Activated CD4-positive, alpha-beta T cell treated with anti-CD3 and anti-CD28 coated beads for 1 hour (primary cell): Measurements from ENCODE around the gene TTC6.
"Not testable (repeated sequence)": the region's sequence is repeated elsewhere in the genome, so short reads cannot be mapped to it uniquely, and the experiment has no call there.

Experiments used
- DNase-seq: peaks from one replicate; pipeline ENCODE4 v3.0.0-alpha.2; 2020

Gene TTC6, protein sequence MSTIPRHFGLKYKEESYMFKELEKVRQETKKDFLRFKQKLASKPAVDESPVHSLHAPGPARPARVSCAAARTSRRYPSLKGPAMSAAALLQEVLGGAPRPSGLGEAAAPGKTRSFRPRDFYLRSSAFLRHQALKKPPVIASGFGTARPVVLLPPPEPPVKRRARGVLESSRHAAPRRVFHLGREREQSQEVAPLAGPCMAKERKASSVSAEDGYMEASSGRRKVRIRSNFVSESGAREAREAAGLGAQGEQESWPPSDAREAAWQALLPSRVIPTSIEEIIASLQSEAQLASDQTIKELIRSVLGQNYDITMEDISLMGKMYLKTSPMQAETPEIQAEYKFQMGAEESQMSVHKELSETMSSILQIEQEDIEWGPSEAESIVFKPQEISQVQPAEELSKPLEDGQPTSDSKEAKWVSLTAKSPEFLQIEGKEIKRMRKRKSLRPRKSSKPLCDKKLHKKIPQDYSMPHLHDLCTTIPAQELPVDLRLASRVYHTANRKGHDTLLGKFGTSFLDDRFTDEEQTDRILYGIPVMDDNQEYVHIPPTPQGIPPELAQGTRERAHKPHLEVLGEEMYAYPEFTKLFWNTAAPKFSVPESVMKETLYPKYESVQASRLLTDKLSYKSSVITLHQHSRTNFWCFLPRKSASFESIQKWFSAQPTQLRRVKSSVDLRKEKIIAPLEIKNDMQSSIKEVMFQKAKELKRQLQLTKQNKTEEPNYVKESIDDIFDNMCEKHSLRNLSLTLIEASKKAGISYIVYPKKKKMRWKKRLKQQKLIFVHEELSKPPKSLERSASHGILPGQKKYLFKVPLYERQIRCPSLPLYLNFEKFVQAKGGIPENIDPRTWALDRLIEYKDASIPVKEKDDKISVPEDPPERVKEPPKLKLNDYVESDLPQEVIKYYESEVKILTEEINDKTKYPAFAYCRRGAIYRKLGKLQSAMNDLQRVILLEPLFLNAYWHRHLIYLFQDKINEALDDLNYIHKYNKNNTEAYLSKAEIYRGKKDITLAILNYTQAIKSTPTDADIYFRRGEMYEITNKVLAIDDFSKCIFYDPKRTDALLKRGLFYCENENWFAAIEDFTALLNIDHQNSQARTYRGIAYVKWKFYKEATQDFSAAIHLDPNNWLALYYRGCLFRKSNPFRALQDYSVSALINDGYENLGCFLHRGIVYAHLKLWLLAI (N-terminal part only)

DNA sequence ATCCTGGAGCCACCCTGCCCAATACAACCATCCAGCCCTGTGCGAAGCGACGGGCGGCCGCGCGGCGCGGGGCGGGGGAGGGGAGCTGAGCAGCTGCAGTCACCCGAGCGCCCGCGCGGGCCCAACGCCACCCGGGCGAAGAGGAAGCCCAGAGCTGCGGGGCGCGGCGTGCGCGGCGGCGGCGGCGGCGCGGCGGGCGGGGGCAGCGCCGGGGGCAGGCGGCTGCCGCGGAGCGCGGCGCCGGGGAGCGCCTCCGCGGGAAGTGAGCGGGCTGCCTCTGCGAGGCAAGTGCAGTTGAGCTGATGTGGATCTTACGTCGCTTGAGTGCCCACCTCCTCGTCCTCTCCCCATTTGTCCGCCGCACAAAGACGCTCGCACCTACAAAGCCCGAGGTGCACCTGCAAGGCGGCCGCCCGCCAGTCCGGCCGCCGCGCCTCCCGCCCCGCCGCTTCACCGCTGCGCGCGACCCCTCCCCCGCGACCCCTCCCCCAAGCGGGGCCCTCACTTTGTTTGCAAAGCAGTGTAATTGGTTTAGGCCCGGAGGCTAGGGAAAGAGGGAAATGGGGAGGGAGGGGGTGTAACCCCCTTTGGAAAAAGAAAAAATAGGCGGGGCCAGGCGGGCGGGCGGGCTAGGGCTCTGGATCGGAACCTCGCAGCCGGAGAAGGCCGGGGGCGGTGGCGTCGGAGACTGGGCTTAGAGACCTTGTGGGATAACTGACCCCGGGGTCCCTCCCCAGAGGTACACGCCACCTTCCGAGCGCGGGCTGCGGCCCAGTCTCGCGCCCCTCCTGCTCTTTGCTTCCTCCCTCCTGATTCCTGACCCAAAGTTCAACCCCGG, at the start of gene TTC6, which contains the start of gene FOXA1:
Gene TTC6, plus strand, starts transcription at position 659 of the 838 bp plus-strand sequence. CDS start 26,436 bp downstream, outside the sequence.
Gene FOXA1, minus strand, starts transcription at position 279 of the 838 bp plus-strand sequence. Its CDS starts 277 bp downstream, at position 2.
- no peak for DNase-seq

DNA sequence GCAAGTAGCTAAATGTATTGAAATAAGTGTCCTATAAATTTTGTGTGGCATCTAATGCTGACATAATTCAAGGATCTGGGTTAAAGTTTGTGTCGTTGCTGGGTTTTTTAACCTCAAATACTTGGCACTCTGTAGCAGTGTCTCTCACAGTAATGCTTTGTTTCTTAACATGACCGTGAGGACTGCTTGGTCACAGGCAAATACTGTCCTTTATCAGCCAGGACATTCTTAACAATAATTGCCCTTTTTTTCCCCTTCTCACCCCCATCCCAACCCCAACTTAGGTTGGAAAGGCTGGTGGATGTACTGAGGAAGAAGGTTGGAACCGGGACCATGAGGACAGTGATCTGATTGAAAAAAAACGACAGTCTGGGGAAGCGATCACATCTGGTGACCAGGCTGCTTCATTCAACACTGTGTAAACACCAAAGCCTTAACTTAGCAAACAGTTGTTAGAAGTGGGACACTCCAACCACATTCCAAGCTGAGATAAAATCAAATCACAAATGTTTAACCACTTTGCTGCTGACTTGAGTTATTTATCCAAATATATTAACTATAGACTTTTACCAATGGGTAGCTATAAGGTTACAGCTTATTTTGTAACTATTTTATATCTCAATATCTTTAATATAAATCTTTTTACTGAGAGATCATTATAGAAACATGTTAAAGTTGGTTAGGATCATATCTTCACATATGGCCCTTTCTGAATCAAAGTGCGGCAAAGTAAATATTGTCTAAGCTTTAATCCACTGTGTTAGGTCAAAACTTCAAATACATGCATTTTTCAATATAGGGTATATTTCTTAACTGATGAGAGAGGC, 48.6 kb upstream of the TTC6 start:
- no peak for DNase-seq

DNA sequence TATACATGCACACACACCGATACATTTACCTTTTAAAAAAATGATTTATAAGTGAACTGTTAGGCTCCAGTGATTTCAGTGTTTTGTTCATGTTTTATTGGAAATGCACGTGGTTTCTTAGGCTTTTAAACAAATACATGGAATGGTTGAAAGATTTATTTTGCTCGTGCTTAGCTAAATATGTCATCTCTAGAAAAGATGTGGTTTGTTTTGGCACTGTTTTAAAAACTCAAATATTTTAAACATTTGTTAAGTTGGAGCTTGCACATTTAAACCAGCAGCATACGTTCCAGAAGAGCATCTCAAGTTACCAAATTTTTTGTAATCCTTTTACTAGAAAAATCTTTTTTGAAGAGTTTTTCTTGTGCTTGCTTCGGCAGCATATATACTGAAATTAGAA, 44.9 kb upstream of the TTC6 start:
- no peak for DNase-seq

DNA sequence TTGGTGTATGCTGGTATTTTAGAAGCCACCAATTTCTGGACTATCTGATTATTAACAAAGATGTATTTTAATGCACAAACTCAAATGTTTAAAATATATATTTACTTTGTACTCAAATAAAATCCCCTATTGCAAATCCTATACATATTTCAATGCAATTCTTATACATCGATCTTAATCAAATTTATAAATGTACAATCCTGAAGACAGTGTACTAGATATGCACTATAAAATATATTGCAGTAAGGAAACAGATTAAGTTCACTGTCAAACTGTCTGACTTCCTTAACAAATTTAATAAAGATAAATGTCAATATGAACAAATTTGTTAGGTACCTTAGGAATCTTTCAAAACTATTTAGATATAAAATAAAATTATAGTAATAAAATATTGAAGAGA, 44.3 kb upstream of the TTC6 start:
- no peak for DNase-seq

DNA sequence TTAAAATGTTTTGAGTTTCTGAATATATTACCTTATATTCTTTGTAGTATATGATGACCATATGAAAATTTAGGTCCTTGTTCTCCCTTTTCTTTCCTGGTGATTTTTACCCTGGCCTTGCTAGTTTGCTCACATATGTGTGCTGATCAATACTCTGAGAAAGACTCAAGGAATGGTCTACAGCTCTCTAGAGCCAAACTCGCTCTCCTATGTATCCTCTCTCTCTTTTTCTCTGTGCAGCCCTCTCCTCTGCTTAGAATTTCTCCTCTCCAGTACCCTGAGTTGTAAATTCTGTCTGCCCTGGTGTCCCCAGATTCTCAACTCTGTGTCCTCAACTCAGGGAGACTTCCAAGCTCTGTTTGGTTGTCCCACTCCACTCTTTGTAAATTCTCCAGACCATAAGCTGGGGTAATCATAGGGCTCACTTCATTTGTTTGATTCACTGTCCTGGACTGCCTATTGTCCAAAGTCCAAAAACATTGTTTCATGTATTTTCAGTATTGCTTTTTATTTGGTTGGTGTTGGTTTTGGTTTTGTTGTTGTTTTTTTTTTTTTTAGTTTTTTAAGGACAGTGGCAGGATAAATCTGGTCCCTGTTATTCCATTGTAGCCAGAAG, 41.4 kb upstream of the TTC6 start:
- DNase-seq: no peak

DNA sequence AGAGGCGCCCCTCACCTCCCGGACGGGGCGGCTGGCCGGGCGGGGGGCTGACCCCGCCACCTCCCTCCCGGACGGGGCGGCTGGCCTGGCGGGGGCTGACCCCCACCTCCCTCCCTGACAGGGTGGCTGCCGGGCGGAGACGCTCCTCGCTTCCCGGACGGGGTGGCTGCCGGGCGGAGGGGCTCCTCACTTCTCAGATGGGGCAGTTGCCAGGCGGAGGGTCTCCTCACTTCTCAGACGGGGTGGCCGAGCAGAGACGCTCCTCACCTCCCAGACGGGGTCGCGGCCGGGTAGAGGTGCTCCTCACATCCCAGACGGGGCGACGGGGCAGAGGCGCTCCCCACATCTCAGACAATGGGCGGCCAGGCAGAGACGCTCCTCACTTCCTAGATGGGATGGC, 39.8 kb upstream of the TTC6 start:
- DNase-seq: not testable (repeated sequence)

DNA sequence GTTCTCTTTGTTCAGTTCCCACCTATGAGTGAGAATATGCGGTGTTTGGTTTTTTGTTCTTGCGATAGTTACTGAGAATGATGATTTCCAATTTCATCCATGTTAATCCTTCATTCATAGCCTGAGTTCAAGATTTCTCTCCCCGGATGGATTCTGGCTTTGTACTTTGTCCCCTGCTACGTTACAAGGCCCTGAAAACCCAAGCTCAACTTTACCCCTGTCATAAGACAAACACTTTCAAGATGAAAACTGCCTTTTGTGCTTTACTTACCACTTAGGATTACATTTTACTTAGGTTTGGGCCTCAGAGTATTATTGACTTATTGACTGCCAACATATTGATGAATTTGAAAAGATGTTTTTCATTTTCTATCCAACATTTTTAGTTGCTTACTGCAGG, 36.7 kb upstream of the TTC6 start:
- no peak for DNase-seq

DNA sequence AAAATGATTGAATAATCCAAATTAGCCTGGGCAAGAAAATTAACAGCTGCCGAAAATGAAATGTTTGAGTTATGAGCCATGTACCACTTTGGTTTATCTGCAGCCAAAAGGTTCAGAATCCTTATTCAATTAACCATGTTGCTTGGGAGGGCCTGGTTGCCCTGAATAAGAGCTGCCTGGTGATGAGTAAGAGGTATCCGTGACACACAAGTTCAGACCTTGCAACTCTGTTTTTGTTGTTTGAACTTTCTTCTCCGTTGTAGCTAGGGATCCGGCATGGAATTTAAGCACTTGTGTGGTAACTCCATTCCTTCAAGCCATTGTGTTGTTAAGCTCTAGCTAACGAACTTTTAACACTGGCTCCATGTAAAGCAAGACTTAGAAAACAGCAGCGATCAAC, 36.0 kb upstream of the TTC6 start:
- DNase-seq: no peak

DNA sequence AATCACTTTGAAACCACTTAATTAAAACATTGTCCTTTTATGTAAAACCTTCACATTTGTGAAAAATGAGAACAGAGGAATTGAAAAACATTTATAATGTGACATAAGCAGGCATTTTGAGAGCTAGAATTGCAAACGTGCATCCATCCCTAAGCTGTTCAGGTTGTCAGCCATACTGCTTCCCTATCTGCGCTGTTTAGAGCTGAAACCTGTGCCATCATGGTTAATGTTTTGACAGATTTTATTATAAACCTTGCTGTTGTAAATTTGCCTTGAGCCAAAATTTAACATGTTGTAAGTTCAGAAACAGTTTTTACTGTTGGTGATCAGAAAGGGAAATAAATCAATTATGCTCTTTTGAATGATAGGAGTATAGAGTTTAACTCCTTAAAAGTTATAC, 32.2 kb upstream of the TTC6 start:
- DNase-seq: no peak

DNA sequence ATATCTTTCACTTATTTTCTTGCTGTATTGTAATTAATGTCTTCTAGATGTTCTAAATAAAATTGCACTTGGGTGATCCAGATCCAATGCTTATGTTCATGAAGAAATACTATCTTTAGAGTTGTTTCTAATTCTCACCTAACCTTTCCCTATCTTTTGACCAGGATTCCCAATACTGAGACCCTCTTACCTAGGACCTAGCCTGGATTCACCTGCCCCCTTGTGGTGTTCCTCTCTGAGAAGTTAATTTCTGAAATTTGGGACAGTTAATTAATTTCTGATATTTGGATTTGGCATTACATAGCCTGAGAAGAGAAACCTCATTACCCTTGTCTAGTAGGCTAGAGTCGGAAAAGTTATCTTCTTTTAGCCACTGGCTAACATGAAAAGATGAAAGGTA, 29.9 kb upstream of the TTC6 start:
- no peak for DNase-seq

DNA sequence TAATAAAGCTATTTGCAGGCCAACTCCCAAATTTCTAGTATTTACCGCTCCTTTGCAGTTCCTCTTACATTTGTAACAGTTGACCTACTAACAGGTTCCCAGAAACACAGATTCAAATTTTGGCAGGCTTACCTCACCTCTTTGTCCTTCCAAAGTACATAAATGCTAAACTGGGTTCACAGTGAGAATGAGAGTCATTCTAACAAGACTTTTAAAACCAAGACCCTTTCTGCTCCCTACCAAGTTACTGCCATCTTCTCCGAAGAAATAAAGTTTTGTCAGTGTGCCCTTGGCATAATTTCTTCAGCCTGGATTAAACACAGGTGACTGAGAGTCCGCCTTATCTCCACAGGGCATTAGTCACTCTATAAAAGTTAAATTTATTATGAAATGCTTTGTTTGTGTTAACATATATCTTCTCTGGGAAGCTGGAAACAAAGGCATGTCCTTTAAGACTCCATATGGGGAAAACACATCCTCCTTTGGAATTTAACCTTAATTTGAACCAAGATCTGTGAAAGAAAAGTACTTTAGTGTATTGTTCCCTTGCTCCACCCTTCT, 28.5 kb upstream of the TTC6 start:
- DNase-seq: no peak

DNA sequence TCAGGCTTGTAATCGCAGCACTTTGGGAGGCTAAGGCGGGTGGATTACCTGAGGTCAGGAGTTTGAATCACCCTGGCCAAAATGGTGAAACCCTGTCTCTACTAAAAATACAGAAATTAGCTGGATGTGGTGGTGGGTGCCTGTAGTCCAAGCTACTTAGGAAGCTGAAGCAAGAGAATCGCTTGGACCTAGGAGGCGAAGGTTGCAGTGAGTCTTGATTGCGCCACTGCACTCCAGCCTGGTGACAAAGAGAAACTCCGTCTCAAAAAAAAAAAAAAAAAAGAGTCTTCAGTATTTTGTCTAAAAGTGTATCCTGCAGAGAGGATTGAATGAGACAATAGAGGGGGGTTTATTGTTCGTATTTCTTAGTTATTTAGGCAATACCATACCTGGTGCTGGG, 25.7 kb upstream of the TTC6 start:
- DNase-seq: no peak

DNA sequence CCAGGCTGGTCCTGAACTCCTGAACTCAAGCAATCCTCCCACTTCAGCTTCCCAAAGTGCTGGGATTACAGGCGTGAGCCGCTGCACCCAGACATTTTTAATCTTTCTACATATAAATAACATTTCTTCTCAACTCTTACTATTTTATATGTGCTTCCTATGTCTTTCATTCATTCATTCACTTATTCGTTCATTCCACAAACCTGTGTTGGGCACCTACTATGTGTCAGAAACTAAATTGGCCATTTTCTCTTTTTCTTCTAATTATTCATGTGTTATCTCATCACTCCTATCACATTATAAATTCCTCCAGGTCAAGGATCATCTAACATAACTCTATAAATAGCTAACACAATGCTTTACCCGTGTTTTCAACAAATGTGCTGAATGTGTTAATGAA, 24.0 kb upstream of the TTC6 start:
- no peak for DNase-seq

DNA sequence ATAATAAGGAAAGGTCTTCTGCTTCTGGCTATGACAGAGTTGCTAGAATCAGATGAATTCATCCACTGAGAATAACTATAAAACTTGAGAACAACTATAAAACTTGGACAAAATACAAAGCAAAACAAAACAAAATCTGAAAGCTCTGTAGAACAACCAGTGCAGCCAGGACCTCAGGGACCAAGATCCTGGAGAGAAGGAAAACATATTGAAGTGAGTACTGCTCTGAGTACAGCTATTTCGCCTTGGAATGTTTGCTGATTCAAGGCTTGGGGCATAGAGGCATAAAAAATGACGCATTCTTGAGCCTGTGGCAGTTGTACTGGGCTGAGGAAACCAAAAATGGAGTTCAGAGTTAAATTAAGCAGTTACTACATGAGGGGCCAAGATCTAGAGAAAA, 22.1 kb upstream of the TTC6 start:
- DNase-seq: no peak

DNA sequence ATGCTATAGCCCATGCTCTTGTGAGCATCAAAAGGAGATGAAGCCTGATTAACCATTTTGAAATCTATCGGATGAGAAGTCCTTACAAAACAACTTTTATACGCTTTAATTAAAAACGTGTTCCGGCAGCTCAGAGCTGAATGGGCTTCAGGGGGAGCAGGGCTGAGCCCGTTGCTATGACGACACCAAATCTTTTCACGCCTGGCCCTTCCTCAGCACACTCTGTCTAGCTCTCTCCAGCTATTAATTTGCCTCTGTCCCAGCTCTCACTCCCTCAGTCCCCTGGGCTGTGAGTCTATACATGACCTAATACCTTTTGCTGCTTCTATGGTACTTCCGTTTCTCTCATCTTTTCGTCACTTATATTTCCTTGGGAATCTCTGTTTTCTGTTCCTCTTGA, 16.2 kb upstream of the TTC6 start:
- no peak for DNase-seq

DNA sequence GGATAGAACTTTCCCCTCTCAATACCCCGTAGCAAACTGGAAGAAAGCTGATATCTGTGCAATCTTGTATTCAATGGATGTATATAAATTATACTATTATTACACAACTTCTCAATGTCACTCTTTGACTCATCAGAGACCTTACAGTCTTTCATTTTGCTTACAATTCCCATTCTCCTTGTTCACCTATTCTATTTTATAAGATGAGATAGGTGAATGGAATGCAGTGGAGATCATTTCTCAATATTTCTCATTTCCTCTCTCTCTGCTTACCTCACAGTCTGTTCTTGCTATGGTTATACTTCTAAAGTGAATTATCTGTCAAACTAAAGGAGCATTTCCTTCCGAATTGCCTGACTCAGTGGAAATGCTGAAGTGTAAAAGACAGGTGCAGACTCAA, 15.3 kb upstream of the TTC6 start:
- no peak for DNase-seq

DNA sequence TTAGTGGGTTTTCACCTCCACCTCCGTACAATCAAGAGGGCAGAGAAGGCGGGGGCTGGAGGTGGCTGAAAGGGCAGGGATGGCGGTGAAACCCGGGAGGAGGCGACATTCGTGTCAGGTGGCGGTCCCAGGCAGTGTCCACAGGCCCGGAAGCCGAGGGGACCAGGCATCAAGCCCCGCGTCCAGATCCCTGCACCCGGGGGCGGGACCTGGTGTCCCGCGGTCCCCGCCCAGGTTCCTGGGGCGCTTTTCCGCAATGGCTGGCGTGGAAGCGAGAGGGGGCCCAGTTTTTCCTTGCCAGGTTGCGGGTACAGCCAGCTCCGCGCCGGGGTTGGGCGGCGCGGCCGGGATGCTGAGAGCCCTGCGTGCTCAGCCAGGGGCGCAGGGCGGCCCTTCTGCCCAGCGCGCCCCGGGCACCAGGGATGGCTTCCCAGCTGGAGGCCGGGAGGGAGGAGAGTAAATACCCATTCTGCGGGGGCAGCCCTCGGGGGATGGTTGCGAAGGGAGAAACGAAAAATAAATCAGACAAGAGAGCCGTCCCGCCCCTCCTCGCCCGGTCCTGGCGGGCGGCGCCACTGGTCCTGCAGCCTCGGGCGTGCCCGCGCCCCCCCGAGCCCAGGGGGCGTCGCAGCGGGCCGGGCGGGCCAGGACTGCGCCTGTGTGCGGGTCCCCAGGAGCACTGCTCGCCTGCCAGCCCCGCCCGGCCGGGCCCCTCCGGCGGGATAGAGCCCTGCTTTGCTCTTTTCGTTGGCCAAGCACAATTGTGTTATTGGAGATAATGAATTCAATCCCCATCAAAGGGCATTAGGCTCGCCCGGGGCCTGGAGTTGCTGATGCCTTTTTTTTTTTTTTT, 11.8 kb upstream of the TTC6 start:
- DNase-seq: no peak

DNA sequence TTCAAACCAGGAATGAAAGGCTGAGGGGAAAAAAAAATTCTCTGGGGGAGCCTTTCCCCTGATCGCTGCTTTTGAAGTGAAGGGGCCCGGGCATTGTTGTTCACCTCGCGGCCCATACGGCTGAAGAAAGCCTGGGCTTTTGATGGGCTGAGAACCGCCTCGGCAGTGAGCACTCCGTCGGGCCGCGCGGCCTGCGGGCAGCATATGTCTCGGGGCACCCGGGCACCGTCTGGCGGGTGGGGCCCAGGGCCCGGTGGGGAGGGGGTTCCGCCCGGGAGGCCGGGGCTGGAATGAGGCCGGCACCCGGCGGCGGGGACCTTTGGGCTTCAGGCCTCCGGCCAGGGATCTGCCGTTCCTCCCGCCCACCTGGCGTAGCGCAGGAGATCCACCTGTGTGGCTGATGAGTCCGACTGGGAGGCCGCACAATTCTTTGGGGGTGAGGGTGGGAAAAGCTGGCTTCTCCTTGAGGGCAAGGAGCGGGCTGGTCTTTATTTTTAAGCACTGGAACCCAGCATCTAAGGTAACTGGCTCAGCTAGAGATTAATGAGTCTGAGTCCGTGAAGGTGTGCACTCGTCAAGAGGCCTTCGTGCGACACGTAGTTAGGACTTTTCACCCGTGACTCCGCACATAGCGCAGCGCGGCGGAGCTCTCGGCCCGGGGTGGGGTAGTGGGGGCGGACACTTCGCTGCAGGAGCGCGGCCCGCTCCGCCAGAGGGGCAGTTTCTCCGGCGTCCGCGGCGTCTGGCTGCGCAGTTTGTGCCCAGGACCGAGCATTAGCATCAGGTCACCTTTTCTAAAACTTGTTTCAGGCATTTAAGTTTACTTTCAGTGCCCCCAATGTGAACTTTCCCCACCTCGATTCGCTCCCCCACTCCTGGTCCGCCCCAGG, 11.0 kb upstream of the TTC6 start:
- DNase-seq: no peak

DNA sequence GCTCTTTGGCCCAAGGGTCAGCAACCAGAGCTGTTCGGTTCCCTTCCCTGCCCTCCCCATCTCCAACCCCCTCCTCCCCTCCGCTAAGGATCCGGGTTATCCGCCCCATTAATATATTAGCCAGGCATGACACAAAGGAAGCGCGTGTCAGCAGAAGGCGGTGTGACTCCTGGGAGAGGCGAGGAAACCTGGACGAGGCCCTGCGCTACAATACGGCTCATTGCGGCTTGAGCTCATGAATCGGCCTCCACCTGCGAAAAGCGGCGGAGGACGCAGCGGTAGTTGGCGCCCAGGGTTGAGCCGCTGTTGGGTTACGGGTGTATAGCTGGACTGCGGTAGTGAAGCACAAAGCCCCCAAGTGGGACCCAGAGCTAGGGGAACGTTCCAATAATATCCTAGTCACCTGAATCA, 10.3 kb upstream of the TTC6 start:
- DNase-seq: no peak
